Measurements from ENCODE around the gene KLF9. TPM values are rescaled to one million over a fixed set of nuclear protein-coding genes. Genes with fewer than 3 reads are reported as not detected.

KLF9 gene
- total RNA-seq, 6 experiments from 2014 or later: 8.7 to 74.7 (median 32.3) TPM

DNA sequence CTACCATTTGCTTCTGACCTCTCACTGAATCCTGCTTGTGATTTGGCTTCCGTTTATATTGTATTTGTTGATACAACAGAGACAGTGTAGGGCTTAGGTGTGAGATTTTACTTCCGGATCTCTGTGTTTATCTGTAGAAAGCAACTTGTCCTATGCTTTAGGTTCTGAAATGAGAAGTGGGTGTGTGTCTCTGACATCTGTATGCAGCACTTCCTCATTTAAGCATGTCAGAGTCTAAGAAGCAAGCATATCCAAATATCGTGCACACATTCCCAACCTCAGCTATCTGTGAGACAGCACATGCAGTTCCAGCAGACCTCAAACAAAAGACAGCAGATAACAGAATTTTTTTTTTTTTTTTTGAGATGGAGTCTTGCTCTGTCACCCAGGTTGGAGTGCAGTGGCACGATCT is 16.3 kb downstream of the KLF9 start:
- no peak for TF ChIP-seq POLR2A (IDR thresholded peaks at IDR 0.05)
- TF ChIP-seq, protein P1, sequence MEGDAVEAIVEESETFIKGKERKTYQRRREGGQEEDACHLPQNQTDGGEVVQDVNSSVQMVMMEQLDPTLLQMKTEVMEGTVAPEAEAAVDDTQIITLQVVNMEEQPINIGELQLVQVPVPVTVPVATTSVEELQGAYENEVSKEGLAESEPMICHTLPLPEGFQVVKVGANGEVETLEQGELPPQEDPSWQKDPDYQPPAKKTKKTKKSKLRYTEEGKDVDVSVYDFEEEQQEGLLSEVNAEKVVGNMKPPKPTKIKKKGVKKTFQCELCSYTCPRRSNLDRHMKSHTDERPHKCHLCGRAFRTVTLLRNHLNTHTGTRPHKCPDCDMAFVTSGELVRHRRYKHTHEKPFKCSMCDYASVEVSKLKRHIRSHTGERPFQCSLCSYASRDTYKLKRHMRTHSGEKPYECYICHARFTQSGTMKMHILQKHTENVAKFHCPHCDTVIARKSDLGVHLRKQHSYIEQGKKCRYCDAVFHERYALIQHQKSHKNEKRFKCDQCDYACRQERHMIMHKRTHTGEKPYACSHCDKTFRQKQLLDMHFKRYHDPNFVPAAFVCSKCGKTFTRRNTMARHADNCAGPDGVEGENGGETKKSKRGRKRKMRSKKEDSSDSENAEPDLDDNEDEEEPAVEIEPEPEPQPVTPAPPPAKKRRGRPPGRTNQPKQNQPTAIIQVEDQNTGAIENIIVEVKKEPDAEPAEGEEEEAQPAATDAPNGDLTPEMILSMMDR (IDR thresholded peaks at IDR 0.05): no peak
- no peak for DNase-seq
- no peaks in the 10 kb centered on the region for H3K27me3 ChIP-seq
- WGBS (ENCODE audit: insufficient coverage, low coverage, low lambda C conversion rate, missing lambda C conversion rate): 11% methylated on average over 4 of the region's 4 CpGs
- H3K27ac ChIP-seq: peak overlapping the region in 1 of 3 donors; percentile 1
- H3K4me1 ChIP-seq: peaks cover 0 to 64% (median 28%) of the 10 kb centered on the region in 4 donors
- no peaks in the 10 kb centered on the region for H3K9me3 ChIP-seq
- peak; percentile 56 to 71 (median 66) for ATAC-seq
- intact Hi-C loops (cut with DNase I): no loop called here
- H3K4me3 ChIP-seq: no peak overlapping the region
- H3K36me3 ChIP-seq: no peaks in the 10 kb centered on the region

DNA sequence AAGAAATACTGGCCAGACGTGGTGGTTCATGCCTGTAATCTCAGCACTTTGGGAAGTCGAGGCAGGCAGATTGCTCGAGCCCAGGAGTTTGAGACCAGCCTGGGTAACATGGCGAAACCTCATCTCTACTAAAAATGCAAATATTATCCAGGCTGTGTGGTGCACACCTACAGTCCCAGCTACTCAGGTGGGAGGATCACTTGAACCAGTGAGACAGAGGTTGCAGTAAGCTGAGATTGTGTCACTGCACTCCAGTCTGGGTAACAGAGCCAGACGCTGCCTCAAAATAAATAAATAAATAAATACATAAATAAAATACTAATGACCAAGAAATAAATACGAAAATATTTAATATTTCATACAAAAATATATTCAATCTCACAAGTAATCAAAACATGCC is 18.8 kb downstream of the KLF9 start:
- peak in 1 of 4 donors; percentile 16 for ATAC-seq
- no peak for DNase-seq

DNA sequence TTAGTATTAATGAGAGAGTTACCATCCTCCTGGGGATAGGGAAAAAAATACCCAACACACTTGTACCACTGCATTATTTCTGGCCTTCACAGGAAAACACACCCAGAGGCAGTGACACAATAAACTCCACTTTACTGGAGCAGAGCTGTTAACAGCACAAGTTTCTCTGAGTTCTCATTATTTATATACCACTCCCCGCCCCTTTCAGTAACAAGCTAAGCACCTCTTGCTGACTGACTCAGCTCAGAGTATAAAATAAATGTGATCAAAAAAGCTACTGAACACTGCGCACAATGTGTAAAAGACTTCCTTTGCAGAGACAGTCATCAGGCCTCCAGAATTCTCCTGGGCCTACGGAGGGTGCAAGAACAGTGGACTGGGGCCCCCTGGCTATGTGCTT is 21.6 kb downstream of the KLF9 start:
- Histone ChIP-seq H3K27me3 (no peaks in the 10 kb centered on the region), H3K27ac (no peak overlapping the region), H3K9me3 (no peaks in the 10 kb centered on the region), H3K4me1 (peaks cover 0 to 53% (median 21%) of the 10 kb centered on the region in 4 donors), H3K4me3 (no peak overlapping the region), H3K36me3 (no peaks in the 10 kb centered on the region)
- intact Hi-C loops (cut with DNase I): no loop called here
- ATAC-seq (no peak), DNase-seq (no peak)
- TF ChIP-seq, protein P1 (IDR thresholded peaks at IDR 0.05): no peak
- TF ChIP-seq POLR2A (IDR thresholded peaks at IDR 0.05): no peak
- 77% methylated on average over 2 of the region's 3 CpGs for WGBS (ENCODE audit: insufficient coverage, low coverage, low lambda C conversion rate, missing lambda C conversion rate)

More for the DNA sequence above, 18.8 kb downstream of the KLF9 start:
- H3K27ac ChIP-seq: no peak overlapping the region
- TF ChIP-seq POLR2A (IDR thresholded peaks at IDR 0.05): no peak
- TF ChIP-seq, protein P1 (IDR thresholded peaks at IDR 0.05): no peak
- H3K4me3 ChIP-seq: no peak overlapping the region
- intact Hi-C loops (cut with DNase I): no loop called here
- H3K9me3 ChIP-seq: no peaks in the 10 kb centered on the region
- WGBS (ENCODE audit: insufficient coverage, low coverage, low lambda C conversion rate, missing lambda C conversion rate): 35% methylated on average over 3 of the region's 6 CpGs
- no peaks in the 10 kb centered on the region for H3K36me3 ChIP-seq
- H3K27me3 ChIP-seq: no peaks in the 10 kb centered on the region
- H3K4me1 ChIP-seq: peaks cover 0 to 81% (median 34%) of the 10 kb centered on the region in 4 donors

DNA sequence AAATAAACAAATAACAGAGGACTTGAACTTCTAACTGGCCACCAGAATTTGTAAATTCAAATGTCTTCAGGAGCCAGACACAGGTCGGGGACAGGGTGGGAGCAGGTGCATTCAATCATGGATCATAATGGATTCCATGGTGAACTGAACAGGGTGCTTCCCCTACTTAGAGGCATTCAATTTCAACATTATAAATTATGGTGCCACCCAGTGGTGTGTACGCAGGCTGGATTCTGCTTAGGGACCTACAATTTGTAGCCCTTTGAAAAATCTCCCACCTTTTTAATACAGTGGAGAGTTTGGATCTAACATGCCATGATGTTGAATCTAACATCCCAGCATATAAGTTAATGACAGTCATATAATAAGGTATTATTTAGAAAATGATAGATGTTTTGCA is 22.3 kb downstream of the KLF9 start:
- Histone ChIP-seq H3K4me1 (peaks cover 0 to 49% (median 17%) of the 10 kb centered on the region in 4 donors), H3K27ac (no peak overlapping the region), H3K36me3 (peaks cover 0 to 5% (median 0%) of the 10 kb centered on the region in 4 donors), H3K27me3 (no peaks in the 10 kb centered on the region), H3K9me3 (no peaks in the 10 kb centered on the region), H3K4me3 (no peak overlapping the region)
- TF ChIP-seq POLR2A (IDR thresholded peaks at IDR 0.05): no peak
- TF ChIP-seq, protein P1 (IDR thresholded peaks at IDR 0.05): peak; percentile 10 to 38 (median 28)
- intact Hi-C loops (cut with DNase I): no loop called here
- ATAC-seq (peak; percentile 38 to 60 (median 45)), DNase-seq (no peak)
- 50% methylated on average over 2 of the region's 2 CpGs for WGBS (ENCODE audit: insufficient coverage, low coverage, low lambda C conversion rate, missing lambda C conversion rate)
